MCF 10A (cell line): ENCODE measurements around the gene BMERB1. TPM values are rescaled to one million over a fixed set of nuclear protein-coding genes. Genes with fewer than 3 reads are reported as not detected.
"Not testable (repeated sequence)": the region's sequence is repeated elsewhere in the genome, so short reads cannot be mapped to it uniquely, and the experiment has no call there.

Experiments
- BruUV-seq: library from RNA; stranded (reverse); fragments of 400-500 nt; replicated peaks from 2 replicates; lab custom pipeline; 2021; lab: Mats Ljungman, UMichigan
- CTCF ChIA-PET: fragments of 300-600 bp; sonication (Branson Sonifier 250); formaldehyde crosslinking; extraction: SDS; loops from one replicate; lab custom pipeline; 2021; ENCODE audit warnings: antibody characterized with exemption, inconsistent platforms; lab: Yijun Ruan, JAX
- POLR2A ChIA-PET: fragments of 300-600, 350-650 bp; sonication (Branson Sonifier 250); formaldehyde crosslinking; extraction: SDS; loops from one replicate; lab custom pipeline; 2020; ENCODE audit warnings: antibody characterized with exemption, inconsistent platforms; lab: Yijun Ruan, JAX
- DNase-seq: peaks from one replicate; pipeline ENCODE4 v3.0.0-alpha.2; 2018; ENCODE audit not compliant: unreplicated experiment
- H3K27ac Mint-ChIP-seq: one replicate; pipeline ENCODE4 v1.8.0; 2022; ENCODE audit warnings: mild to moderate bottlenecking, low read depth, mixed read lengths; ENCODE audit not compliant: unreplicated experiment
- H3K27me3 Mint-ChIP-seq: one replicate; pipeline ENCODE4 v1.8.0; 2022; ENCODE audit warnings: mixed read lengths; ENCODE audit not compliant: insufficient read depth, unreplicated experiment
- H3K36me3 Mint-ChIP-seq: one replicate; pipeline ENCODE4 v1.8.0; 2022; ENCODE audit warnings: mild to moderate bottlenecking, moderate library complexity, mixed read lengths; ENCODE audit not compliant: insufficient read depth, unreplicated experiment
- H3K4me1 Mint-ChIP-seq: one replicate; pipeline ENCODE4 v1.8.0; 2022; ENCODE audit warnings: mixed read lengths; ENCODE audit not compliant: insufficient read depth, unreplicated experiment
- H3K4me3 Mint-ChIP-seq: one replicate; pipeline ENCODE4 v1.8.0; 2022; ENCODE audit warnings: mild to moderate bottlenecking, moderate library complexity, mixed read lengths; ENCODE audit not compliant: unreplicated experiment
- H3K9me3 Mint-ChIP-seq: one replicate; pipeline ENCODE4 v1.8.0; 2022; ENCODE audit warnings: mixed read lengths; ENCODE audit not compliant: unreplicated experiment
- CTCF ChIP-seq: fragments of 200-600 bp; IDR thresholded peaks from one replicate; pipeline ENCODE4 v1.8.0; 2022; ENCODE audit warnings: antibody characterized with exemption, mild to moderate bottlenecking; ENCODE audit not compliant: unreplicated experiment
- intact Hi-C: fragments of 100-400 bp; cut with micrococcal nuclease; formaldehyde crosslinking; loops from 2 replicates; pipeline ENCODE4 v1.14.1; 2022
- total RNA-seq: library from RNA; stranded (reverse); gene quantifications from 2 replicates; pipeline ENCODE4 v1.2.3, GENCODE V29; 2022

Gene BMERB1
- total RNA-seq, 1 experiment from 2014 or later: 3.3 TPM

DNA sequence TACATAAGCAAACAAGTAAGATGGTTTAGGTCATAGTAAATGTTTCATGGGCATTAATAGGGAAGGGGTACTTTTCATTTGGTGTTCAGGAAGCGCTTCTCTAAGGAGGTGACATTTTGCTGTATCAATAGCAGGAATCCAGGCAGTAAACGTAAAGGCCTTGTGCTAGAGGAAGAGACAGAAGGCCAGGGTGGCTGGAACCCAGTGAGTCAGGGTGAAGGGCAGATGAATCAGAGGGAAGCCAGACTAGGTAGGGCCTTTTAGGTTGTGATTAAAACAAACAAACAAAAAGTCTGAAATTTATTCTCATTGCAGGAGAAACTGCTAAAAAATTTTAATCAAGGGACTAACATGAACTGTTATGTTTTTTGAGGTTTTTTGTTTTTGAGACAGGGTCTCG, 6.5 kb downstream of the BMERB1 start:
- Mint-ChIP-seq H3K27me3 (peaks cover 5% of the 10 kb centered on the region), H3K4me3 (no peak overlapping the region), H3K36me3 (no peaks in the 10 kb centered on the region), H3K4me1 (peaks cover 18% of the 10 kb centered on the region), H3K27ac (peak overlapping the region; percentile 64), H3K9me3 (peaks cover 7% of the 10 kb centered on the region)
- ChIA-PET POLR2A (interaction anchor here (1.0 kb wide), 1 partner anchor 25 kb away, joined by 3 read pairs; no protein-coding TSS in a partner anchor), CTCF (no interaction called here)
- no TSS peak for BruUV-seq
- intact Hi-C loops: no loop called here
- TF ChIP-seq CTCF: no peak
- peak; percentile 58 for DNase-seq

DNA sequence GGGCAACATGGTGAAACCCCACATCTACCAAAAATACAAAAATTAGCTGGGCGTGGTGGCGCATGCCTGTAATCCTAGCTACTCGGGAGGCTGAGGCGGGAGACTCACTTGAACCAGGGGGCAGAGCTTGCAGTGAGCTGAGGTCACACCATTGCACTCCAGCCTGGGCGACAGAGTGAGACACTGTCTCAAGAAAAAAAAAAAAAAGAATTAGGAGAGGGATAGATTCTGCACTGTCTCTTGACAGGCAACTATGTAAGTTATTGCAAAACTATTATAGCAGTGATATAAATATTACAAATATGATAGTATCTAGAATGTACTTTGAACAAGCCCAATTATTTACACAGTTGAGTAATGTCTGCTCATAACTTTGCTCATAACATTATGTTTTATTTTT, 7.8 kb downstream of the BMERB1 start:
- POLR2A ChIA-PET: interaction anchor here (1.7 kb wide), 1 partner anchor 10 kb away, joined by 3 read pairs; no protein-coding TSS in a partner anchor
- DNase-seq, H3K36me3 Mint-ChIP-seq, H3K4me3 Mint-ChIP-seq, H3K9me3 Mint-ChIP-seq, H3K27ac Mint-ChIP-seq, H3K27me3 Mint-ChIP-seq, intact Hi-C loops, BruUV-seq: not testable (repeated sequence)
- CTCF ChIA-PET: interaction anchor here (0.5 kb wide), 1 partner anchor 397 kb away, joined by 4 read pairs; no protein-coding TSS in a partner anchor
- peaks cover 17% of the 10 kb centered on the region for H3K4me1 Mint-ChIP-seq

GRCh38 chr16:15443753-15444152, 9.4 kb downstream of the BMERB1 start:
- CTCF ChIA-PET: no interaction called here
- Mint-ChIP-seq H3K36me3 (no peaks in the 10 kb centered on the region), H3K9me3 (peaks cover 7% of the 10 kb centered on the region), H3K4me3 (no peak overlapping the region), H3K4me1 (peaks cover 17% of the 10 kb centered on the region), H3K27ac (no peak overlapping the region), H3K27me3 (no peaks in the 10 kb centered on the region)
- intact Hi-C loops: no loop called here
- TF ChIP-seq CTCF: no peak
- BruUV-seq: no TSS peak
- POLR2A ChIA-PET: interaction anchor here (0.6 to 1.1 kb wide), 3 partner anchors 33 to 200 kb away, joined by 3 read pairs; no protein-coding TSS in a partner anchor
- no peak for DNase-seq

DNA sequence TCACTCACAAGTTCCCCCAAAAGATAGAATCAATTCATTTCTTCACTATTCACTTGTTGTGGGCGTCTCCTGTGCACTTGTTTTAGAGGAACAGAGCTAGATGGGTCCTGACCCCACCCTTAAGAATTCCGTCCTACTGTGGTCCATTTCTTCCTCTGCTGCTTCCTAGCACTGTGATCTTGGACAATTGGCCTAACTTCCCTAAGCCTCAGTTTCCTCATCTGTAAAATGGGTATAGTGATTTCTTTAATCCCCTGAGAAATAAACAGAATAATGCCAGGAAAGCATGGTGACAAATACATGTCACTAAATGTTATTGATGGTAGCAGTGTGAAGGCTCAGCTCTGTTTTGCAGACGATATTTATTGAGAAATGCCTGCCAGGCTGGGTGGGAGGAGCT, 9.9 kb downstream of the BMERB1 start:
- POLR2A ChIA-PET: interaction anchor here (0.6 to 1.1 kb wide), 2 partner anchors 109 to 200 kb away, joined by 3 read pairs; no protein-coding TSS in a partner anchor
- H3K9me3 Mint-ChIP-seq: peaks cover 7% of the 10 kb centered on the region
- no peak overlapping the region for H3K27ac Mint-ChIP-seq
- peaks cover 17% of the 10 kb centered on the region for H3K4me1 Mint-ChIP-seq
- no peaks in the 10 kb centered on the region for H3K36me3 Mint-ChIP-seq
- DNase-seq: no peak
- no peak overlapping the region for H3K4me3 Mint-ChIP-seq
- TF ChIP-seq CTCF: no peak
- H3K27me3 Mint-ChIP-seq: no peaks in the 10 kb centered on the region
- CTCF ChIA-PET: interaction anchor here (0.6 to 1.6 kb wide), 2 partner anchors 12 to 173 kb away, joined by 3 to 4 read pairs; no protein-coding TSS in a partner anchor
- intact Hi-C loops: no loop called here
- BruUV-seq: no TSS peak
